Measurements from ENCODE around the gene PMS2. TPM values are rescaled to one million over a fixed set of nuclear protein-coding genes. Genes with fewer than 3 reads are reported as not detected.
A peak's percentile ranks its signal among the peaks of the same experiment; 100 is the strongest.

Gene PMS2, protein sequence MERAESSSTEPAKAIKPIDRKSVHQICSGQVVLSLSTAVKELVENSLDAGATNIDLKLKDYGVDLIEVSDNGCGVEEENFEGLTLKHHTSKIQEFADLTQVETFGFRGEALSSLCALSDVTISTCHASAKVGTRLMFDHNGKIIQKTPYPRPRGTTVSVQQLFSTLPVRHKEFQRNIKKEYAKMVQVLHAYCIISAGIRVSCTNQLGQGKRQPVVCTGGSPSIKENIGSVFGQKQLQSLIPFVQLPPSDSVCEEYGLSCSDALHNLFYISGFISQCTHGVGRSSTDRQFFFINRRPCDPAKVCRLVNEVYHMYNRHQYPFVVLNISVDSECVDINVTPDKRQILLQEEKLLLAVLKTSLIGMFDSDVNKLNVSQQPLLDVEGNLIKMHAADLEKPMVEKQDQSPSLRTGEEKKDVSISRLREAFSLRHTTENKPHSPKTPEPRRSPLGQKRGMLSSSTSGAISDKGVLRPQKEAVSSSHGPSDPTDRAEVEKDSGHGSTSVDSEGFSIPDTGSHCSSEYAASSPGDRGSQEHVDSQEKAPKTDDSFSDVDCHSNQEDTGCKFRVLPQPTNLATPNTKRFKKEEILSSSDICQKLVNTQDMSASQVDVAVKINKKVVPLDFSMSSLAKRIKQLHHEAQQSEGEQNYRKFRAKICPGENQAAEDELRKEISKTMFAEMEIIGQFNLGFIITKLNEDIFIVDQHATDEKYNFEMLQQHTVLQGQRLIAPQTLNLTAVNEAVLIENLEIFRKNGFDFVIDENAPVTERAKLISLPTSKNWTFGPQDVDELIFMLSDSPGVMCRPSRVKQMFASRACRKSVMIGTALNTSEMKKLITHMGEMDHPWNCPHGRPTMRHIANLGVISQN
- total RNA-seq (1 to 10 TPM; 6.7 to 7.2 TPM), polyA plus RNA-seq (1 to 10 TPM; 1.9 to 3.1 TPM)

DNA sequence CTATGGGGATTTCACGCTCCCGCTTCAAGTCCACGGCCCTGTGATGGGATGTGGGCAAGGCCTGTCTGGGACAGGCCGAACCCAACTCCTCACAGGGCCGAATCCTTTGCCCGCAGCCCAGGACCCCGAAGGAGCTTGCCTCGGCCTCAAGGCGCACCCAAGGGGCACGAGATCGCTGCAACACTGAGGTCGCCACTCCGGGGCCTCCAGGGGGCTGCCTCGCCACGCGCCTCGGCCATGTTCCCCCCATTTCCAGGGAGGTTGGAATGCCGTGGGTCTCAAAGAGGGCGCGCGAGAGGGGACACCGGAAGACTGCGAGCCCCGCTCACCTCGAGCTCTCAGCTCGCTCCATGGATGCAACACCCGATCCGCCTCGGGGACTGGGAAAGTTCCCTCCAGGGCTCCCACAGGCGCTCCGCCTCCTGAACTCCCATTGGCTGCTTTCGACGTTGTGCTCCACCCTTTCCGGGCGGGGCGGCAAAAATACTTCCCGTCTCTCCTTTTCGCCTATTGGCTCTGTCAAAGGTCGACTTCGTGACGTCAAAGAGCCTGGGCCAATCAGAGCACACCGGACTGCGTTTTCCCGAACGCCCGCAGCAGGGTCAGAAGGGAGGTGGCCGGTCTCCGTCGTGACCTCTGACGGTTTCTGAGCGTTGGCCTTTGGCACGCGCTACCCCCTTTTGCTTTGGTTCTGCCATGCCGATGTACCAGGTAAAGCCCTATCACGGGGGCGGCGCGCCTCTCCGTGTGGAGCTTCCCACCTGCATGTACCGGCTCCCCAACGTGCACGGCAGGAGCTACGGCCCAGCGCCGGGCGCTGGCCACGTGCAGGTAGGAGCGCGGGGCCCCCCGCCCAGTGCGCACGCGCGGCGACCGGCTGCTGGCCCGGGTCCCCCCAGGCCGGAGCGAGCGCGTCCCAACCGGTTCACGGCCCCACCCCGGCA, at the start of gene PMS2, which contains the start of gene AIMP2:
PMS2 (minus strand) TSS at position 382 of the 944 bp plus-strand sequence; CDS start at position 352, 30 bp downstream.
AIMP2 (plus strand) TSS at position 605 of the 944 bp plus-strand sequence; CDS start at position 697, 92 bp downstream.
- peak within 1 kb of the TSS; percentile 61 to 64 for H3K9ac ChIP-seq (ENCODE audit: low read depth in 1 of 2, low read length in 2 of 2)
- WGBS, result under 1% methylated on average over 84 of the region's 84 CpGs
- DNase-seq (ENCODE audit: low spot score), result peak; percentile 97
- H3K27ac ChIP-seq (ENCODE audit: low read depth in 1 of 2, low read length in 2 of 2), result peak within 1 kb of the TSS; percentile 93 to 94
- peak within 1 kb of the TSS; percentile 75 to 88 (median 82) for H3K4me3 ChIP-seq (ENCODE audit: low read depth in 1 of 3, low read length in 3 of 3)
- H3K4me1 ChIP-seq (ENCODE audit: control insufficient read depth in 4 of 4, insufficient read depth in 4 of 4, low read length in 3 of 4), result peaks cover 3 to 45% (median 37%) of the 10 kb centered on the region in 4 donors
- peak in 1 of 2 donors; percentile 36 for TF ChIP-seq RAD21 (IDR thresholded peaks at IDR 0.05)
- no peak for TF ChIP-seq EGR1 (IDR thresholded peaks at IDR 0.05; ENCODE audit: low read depth in 2 of 2)
- TF ChIP-seq, protein P1, sequence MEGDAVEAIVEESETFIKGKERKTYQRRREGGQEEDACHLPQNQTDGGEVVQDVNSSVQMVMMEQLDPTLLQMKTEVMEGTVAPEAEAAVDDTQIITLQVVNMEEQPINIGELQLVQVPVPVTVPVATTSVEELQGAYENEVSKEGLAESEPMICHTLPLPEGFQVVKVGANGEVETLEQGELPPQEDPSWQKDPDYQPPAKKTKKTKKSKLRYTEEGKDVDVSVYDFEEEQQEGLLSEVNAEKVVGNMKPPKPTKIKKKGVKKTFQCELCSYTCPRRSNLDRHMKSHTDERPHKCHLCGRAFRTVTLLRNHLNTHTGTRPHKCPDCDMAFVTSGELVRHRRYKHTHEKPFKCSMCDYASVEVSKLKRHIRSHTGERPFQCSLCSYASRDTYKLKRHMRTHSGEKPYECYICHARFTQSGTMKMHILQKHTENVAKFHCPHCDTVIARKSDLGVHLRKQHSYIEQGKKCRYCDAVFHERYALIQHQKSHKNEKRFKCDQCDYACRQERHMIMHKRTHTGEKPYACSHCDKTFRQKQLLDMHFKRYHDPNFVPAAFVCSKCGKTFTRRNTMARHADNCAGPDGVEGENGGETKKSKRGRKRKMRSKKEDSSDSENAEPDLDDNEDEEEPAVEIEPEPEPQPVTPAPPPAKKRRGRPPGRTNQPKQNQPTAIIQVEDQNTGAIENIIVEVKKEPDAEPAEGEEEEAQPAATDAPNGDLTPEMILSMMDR (IDR thresholded peaks at IDR 0.05; ENCODE audit: low read depth, low read length, missing input control), result no peak
- peak; percentile 75 to 84 for TF ChIP-seq RXRA (IDR thresholded peaks at IDR 0.05)
- TF ChIP-seq, protein P2, sequence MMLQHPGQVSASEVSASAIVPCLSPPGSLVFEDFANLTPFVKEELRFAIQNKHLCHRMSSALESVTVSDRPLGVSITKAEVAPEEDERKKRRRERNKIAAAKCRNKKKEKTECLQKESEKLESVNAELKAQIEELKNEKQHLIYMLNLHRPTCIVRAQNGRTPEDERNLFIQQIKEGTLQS (IDR thresholded peaks at IDR 0.05), result no peak
- peak; percentile 55 to 83 for TF ChIP-seq GABPA (IDR thresholded peaks at IDR 0.05 in 1 of 2, conservative IDR thresholded peaks at IDR 0.05 in 1 of 2)
- peak; percentile 74 for TF ChIP-seq YY1 (IDR thresholded peaks at IDR 0.05)
- peak; percentile 48 for TF ChIP-seq HNF4G (IDR thresholded peaks at IDR 0.05)
- TF ChIP-seq, protein P3, sequence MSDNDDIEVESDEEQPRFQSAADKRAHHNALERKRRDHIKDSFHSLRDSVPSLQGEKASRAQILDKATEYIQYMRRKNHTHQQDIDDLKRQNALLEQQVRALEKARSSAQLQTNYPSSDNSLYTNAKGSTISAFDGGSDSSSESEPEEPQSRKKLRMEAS (IDR thresholded peaks at IDR 0.05), result peak; percentile 82
- TF ChIP-seq, protein P4, sequence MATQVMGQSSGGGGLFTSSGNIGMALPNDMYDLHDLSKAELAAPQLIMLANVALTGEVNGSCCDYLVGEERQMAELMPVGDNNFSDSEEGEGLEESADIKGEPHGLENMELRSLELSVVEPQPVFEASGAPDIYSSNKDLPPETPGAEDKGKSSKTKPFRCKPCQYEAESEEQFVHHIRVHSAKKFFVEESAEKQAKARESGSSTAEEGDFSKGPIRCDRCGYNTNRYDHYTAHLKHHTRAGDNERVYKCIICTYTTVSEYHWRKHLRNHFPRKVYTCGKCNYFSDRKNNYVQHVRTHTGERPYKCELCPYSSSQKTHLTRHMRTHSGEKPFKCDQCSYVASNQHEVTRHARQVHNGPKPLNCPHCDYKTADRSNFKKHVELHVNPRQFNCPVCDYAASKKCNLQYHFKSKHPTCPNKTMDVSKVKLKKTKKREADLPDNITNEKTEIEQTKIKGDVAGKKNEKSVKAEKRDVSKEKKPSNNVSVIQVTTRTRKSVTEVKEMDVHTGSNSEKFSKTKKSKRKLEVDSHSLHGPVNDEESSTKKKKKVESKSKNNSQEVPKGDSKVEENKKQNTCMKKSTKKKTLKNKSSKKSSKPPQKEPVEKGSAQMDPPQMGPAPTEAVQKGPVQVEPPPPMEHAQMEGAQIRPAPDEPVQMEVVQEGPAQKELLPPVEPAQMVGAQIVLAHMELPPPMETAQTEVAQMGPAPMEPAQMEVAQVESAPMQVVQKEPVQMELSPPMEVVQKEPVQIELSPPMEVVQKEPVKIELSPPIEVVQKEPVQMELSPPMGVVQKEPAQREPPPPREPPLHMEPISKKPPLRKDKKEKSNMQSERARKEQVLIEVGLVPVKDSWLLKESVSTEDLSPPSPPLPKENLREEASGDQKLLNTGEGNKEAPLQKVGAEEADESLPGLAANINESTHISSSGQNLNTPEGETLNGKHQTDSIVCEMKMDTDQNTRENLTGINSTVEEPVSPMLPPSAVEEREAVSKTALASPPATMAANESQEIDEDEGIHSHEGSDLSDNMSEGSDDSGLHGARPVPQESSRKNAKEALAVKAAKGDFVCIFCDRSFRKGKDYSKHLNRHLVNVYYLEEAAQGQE (IDR thresholded peaks at IDR 0.05), result peak; percentile 89
- peak; percentile 46 to 53 for TF ChIP-seq HNF4A (conservative IDR thresholded peaks at IDR 0.05)
- peak; percentile 93 for TF ChIP-seq NR2F2 (IDR thresholded peaks at IDR 0.05)
- TF ChIP-seq TAF1 (conservative IDR thresholded peaks at IDR 0.05), result peak; percentile 76
- TF ChIP-seq SP1 (IDR thresholded peaks at IDR 0.05), result peak; percentile 94
- no peak for TF ChIP-seq FOXA2 (IDR thresholded peaks at IDR 0.05)
- H3K9me3 ChIP-seq (ENCODE audit: control insufficient read depth in 4 of 4, low read length in 3 of 4), result no peaks in the 10 kb centered on the region
- H3K36me3 ChIP-seq (ENCODE audit: control insufficient read depth in 4 of 4, insufficient read depth in 3 of 4, low read depth in 1 of 4, low read length in 3 of 4), result peaks cover 0 to 2% (median 0%) of the 10 kb centered on the region in 4 donors
- H3K27me3 ChIP-seq (ENCODE audit: control insufficient read depth in 4 of 4, insufficient read depth in 4 of 4, low read length in 3 of 4), result no peaks in the 10 kb centered on the region
